Nephron progenitor cell (in vitro differentiated cells): ENCODE results near the gene RNASEH2A.

Experiments
- DNase-seq: peaks from one replicate; pipeline ENCODE4 v3.0.0; 2021
- H3K27ac Mint-ChIP-seq: 2 replicates; pipeline ENCODE4 v1.8.0; 2021; ENCODE audit warnings: mild to moderate bottlenecking, moderate library complexity, mixed read lengths
- H3K27me3 Mint-ChIP-seq: 2 replicates; pipeline ENCODE4 v1.8.0; 2021; ENCODE audit warnings: mild to moderate bottlenecking, low read depth, mixed read lengths; ENCODE audit not compliant: poor library complexity
- H3K36me3 Mint-ChIP-seq: 2 replicates; pipeline ENCODE4 v1.8.0; 2021; ENCODE audit warnings: low read depth, mixed read lengths
- H3K4me1 Mint-ChIP-seq: 2 replicates; pipeline ENCODE4 v1.8.0; 2021; ENCODE audit warnings: mixed read lengths
- H3K4me3 Mint-ChIP-seq: 2 replicates; pipeline ENCODE4 v1.8.0; 2021; ENCODE audit warnings: mild to moderate bottlenecking, moderate library complexity, mixed read lengths
- H3K9me3 Mint-ChIP-seq: 2 replicates; pipeline ENCODE4 v1.8.0; 2021; ENCODE audit warnings: mild to moderate bottlenecking, moderate library complexity, mixed read lengths
- TF ChIP-seq, protein P1 (sequence below): fragments of 200-600 bp; sonication (generic); IDR thresholded peaks from 2 replicates; pipeline ENCODE4 v1.5.0; 2021; ENCODE audit warnings: antibody characterized with exemption

RNASEH2A gene

DNA sequence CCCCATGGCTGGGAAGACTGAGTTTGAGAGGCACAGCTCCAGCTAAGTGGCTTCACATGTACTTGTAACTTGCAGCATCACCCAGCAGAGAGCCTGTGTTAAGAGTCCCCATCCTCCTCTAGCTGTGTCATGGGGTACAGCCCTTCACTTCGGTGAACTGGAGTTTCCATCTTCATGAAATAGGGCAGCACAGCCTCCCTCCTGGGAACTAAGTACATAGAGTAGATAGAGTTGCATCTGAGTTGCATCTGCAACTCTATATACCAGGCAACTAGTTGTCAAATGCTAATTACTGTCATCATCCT lies 6.0 kb upstream of the RNASEH2A start:
- TF ChIP-seq, protein P1, sequence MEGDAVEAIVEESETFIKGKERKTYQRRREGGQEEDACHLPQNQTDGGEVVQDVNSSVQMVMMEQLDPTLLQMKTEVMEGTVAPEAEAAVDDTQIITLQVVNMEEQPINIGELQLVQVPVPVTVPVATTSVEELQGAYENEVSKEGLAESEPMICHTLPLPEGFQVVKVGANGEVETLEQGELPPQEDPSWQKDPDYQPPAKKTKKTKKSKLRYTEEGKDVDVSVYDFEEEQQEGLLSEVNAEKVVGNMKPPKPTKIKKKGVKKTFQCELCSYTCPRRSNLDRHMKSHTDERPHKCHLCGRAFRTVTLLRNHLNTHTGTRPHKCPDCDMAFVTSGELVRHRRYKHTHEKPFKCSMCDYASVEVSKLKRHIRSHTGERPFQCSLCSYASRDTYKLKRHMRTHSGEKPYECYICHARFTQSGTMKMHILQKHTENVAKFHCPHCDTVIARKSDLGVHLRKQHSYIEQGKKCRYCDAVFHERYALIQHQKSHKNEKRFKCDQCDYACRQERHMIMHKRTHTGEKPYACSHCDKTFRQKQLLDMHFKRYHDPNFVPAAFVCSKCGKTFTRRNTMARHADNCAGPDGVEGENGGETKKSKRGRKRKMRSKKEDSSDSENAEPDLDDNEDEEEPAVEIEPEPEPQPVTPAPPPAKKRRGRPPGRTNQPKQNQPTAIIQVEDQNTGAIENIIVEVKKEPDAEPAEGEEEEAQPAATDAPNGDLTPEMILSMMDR, result no peak
- Mint-ChIP-seq H3K4me3 (peak overlapping the region; percentile 90), H3K27ac (no peak overlapping the region), H3K27me3 (no peaks in the 10 kb centered on the region), H3K4me1 (peaks cover 32% of the 10 kb centered on the region), H3K36me3 (peaks cover 31% of the 10 kb centered on the region), H3K9me3 (no peaks in the 10 kb centered on the region)
- DNase-seq, result no peak

DNA sequence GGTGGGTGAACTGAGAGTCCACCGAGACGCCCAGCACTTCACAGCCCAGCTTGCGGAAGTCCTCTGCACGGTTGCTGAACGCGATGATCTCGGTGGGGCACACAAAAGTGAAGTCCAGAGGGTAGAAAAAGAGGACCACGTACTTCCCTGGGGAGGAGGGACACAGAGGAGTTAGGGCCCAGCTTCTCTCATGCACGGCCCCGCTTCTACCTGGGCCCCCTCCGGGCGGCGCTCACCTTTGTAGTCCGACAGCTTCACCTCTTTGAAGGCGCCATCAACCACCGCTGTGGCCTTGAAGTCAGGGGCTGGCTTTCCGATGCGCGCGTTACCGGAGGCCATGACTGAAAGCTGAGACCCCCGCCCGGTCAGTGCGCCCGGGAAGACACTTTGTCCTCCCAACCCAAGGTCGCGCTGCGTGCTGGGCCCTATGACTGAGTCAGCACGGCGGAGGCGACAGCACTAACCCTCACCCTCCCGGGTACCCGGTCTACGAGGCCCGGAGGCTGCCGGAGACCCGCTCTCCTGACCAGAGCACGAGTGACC lies 5.4 kb upstream of the RNASEH2A start:
- H3K4me1 Mint-ChIP-seq, result peaks cover 30% of the 10 kb centered on the region
- peak; percentile 66 for DNase-seq

DNA sequence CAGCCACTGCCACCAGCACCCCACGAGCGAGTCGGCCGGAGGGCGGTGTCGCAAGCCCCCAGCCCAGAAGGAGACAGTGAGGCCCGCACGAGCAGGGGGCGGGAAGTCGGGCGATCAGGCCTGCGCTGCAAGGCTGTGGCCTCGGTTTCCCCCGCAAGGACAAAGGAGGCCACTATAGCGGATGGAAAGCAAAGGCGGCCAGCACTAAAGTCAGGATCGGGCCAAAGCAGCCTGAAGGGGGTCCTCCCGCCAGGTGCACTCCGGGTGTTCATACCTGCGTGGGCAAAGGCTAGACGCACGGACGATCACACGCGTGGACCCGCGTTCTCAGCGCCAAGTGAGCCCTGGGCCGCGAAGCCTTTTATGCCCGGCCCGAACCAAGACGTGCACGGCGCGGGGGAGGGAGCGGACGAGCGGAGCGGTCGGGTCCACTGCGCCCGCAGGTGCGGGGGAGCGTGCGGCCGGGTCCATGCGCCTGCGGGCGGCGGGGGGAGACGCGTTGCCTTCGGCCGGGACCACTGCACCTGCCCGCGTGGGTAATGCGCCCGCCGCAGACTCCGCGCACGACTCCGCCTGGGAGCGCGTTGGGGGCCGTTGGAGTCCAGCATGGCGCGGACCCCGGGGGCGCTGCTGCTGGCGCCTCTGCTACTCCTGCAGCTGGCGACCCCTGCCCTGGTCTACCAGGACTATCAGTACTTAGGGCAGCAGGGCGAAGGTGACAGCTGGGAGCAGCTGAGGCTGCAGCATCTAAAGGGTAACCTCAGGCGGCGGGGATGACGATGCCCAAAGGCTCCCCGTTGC lies 4.7 kb upstream of the RNASEH2A start, which contains the start of the genes PRDX2 and THSD8:
PRDX2 (minus strand) TSS at position 335 of the 801 bp plus-strand sequence. CDS start 539 bp downstream, outside the sequence.
THSD8 (plus strand) TSS at position 604 of the 801 bp plus-strand sequence; CDS start at position 607, 3 bp downstream.
- peak; percentile 88 for DNase-seq
- Mint-ChIP-seq H3K27ac (peak within 1 kb of the TSS; percentile 61), H3K9me3 (no peaks in the 10 kb centered on the region), H3K36me3 (peaks cover 27% of the 10 kb centered on the region), H3K4me1 (peaks cover 30% of the 10 kb centered on the region), H3K27me3 (no peaks in the 10 kb centered on the region), H3K4me3 (peak within 1 kb of the TSS; percentile 90)
- TF ChIP-seq, protein P1, result no peak

More for the DNA sequence above, 5.4 kb upstream of the RNASEH2A start:
- peaks cover 31% of the 10 kb centered on the region for H3K36me3 Mint-ChIP-seq
- peak overlapping the region; percentile 39 for H3K27ac Mint-ChIP-seq
- no peaks in the 10 kb centered on the region for H3K27me3 Mint-ChIP-seq
- H3K9me3 Mint-ChIP-seq, result no peaks in the 10 kb centered on the region
- peak overlapping the region; percentile 90 for H3K4me3 Mint-ChIP-seq
- TF ChIP-seq, protein P1, result no peak

DNA sequence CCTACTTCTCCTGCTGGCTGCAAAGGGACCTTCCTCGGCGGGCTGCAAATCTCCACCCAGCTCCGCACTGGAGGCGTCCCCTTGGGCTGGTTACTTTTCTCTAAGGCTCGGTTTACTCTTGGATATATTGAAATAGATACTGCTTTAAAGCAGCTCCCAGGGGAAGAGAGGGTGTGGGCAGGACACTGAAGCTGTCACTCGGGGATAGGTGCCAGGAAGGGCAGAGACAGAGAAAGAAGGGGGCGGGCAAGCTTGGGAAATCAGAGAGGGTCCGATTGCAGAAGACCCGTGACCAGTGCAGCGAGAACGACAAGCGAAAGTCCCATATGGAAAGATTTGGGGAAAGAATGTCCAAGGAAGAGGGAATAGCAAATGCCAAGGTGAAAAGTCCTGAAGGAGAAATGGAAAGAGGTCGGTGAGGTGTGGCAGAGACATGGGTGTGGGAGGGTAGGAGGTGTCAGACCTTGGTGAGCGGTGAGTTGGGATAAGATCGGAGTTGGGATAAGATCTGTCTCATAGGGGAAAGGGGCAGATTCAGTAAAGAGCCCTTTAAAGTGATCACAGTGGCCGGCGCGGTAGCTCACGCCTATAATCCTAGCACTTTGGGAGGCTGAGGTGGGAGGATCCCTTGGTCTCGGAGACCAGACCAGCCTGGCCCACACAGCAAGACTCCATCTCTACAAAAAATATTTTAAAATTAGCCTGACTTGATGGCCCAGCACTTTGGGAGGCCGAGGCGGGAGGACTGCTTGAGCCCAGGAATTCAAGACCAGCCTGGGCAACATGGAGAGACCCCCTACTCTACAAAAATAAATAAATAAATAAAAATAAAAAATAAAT lies 3.9 kb upstream of the RNASEH2A start:
- H3K36me3 Mint-ChIP-seq, result peaks cover 19% of the 10 kb centered on the region
- H3K4me1 Mint-ChIP-seq, result peaks cover 35% of the 10 kb centered on the region
- TF ChIP-seq, protein P1, result no peak
- H3K27me3 Mint-ChIP-seq, result no peaks in the 10 kb centered on the region
- no peak for DNase-seq
- peak overlapping the region; percentile 90 for H3K4me3 Mint-ChIP-seq
- no peaks in the 10 kb centered on the region for H3K9me3 Mint-ChIP-seq
- H3K27ac Mint-ChIP-seq, result no peak overlapping the region

DNA sequence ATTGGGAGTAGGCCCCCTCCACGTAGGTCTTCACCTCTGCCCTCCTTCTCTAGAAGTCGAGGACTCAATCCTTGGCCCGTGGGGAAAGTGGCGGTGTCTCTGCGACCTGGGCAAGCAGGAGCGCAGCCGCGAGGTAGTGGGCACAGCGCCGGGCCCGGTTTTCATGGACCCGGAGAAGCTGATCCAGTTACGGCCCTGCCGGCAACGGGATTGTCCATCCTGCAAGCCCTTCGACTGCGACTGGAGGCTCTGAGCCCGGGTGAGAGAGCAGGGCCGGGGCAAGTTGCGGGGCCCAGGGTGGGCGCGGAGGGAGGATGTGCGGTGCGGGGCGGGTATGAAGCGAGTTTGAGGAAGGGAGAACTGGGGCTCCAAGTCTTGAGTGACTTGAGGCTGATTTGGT lies 2.3 kb upstream of the RNASEH2A start:
- H3K27ac Mint-ChIP-seq, result no peak overlapping the region
- peaks cover 41% of the 10 kb centered on the region for H3K4me1 Mint-ChIP-seq
- H3K36me3 Mint-ChIP-seq, result peaks cover 16% of the 10 kb centered on the region
- H3K27me3 Mint-ChIP-seq, result no peaks in the 10 kb centered on the region
- TF ChIP-seq, protein P1, result no peak
- H3K9me3 Mint-ChIP-seq, result no peaks in the 10 kb centered on the region
- H3K4me3 Mint-ChIP-seq, result no peak overlapping the region
- no peak for DNase-seq
